IMR-90 (cell line): ENCODE results near the gene PCID2.

Source experiments
- CTCF ChIP-seq: conservative IDR thresholded peaks from 2 replicates; pipeline ENCODE4 v1.5.1; 2012; ENCODE audit warnings: mild to moderate bottlenecking, low read depth, low read length, improper control_type of control experiment
- FOS ChIP-seq: fragments of 150-350 bp; IDR thresholded peaks from 2 replicates; pipeline ENCODE4 v1.6.1; 2016; ENCODE audit warnings: low read depth, low read length
- MAFK ChIP-seq: IDR thresholded peaks from 2 replicates; pipeline ENCODE4 v1.6.1; 2012; ENCODE audit warnings: low read depth, low read length, improper control_type of control experiment
- MAZ ChIP-seq: IDR thresholded peaks from 2 replicates; pipeline ENCODE4 v1.6.1; 2012; ENCODE audit warnings: low read depth, mild to moderate bottlenecking, low read length, improper control_type of control experiment, moderate library complexity, borderline replicate concordance
- POLR2A ChIP-seq: IDR thresholded peaks from 2 replicates; pipeline ENCODE4 v1.6.1; 2012; ENCODE audit warnings: mild to moderate bottlenecking, low read depth, low read length
- RAD21 ChIP-seq: IDR thresholded peaks from 2 replicates; pipeline ENCODE4 v1.6.1; 2012; ENCODE audit warnings: low read length, improper control_type of control experiment
- RCOR1 ChIP-seq: IDR thresholded peaks from 2 replicates; pipeline ENCODE4 v1.6.1; 2012; ENCODE audit warnings: mild to moderate bottlenecking, low read length, improper control_type of control experiment; ENCODE audit not compliant: insufficient replicate concordance
- RFX5 ChIP-seq: IDR thresholded peaks from 2 replicates; pipeline ENCODE4 v1.8.0; 2012; ENCODE audit warnings: low read depth, mild to moderate bottlenecking, low read length, moderate library complexity
- SMC3 ChIP-seq: fragments of 150-350 bp; IDR thresholded peaks from 2 replicates; pipeline ENCODE4 v1.6.1; 2016; ENCODE audit warnings: low read depth, mild to moderate bottlenecking, antibody characterized with exemption, low read length, moderate library complexity

DNA sequence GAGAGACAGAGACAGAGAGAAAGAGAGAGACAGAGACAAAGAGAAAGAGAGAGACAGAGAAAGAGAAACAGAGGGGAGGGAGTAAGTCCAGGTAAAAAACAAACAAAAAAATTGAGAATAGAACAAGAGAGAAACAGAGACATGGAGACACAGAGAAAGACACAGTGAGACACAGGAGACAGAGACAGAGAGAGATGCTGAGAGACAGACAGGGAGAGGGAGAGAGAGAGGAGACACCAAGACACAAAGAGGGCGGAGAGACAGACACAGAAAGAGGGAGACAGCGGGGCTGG, 55.8 kb downstream of the PCID2 start:
- TF ChIP-seq SMC3 (no peak), CTCF (no peak), MAFK (no peak), POLR2A (no peak), FOS (no peak), RCOR1 (no peak), RFX5 (no peak), RAD21 (no peak), MAZ (no peak)
